ENCODE data around the gene DBN1. TPM values are rescaled to one million over a fixed set of nuclear protein-coding genes. Genes with fewer than 3 reads are reported as not detected.

Gene DBN1
- total RNA-seq, 2 experiments from 2014 or later = 4.9 to 5.0 TPM

DNA sequence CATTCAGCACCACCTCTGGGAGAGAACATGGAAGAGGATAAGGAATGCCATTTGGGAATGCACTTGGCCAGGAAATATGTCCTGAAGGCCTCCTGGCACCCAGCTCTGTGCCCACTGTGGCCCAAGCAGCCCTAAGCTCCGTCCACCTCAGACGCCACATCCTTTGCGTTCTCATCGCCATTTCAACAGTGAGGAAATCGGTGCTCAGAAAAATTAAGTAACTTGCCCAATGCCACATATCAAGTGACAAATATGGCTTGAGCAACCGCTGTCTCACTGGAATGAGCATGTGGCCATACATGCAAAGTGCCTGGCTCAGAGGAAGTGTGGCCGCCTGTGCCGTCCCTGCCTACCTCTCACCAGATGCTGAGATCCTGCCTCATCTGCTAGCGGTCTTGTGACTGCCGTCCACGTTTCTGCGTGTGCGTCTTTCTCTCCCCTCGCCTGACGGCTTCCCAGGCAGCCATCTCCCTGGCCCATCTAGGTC lies 37.2 kb upstream of the DBN1 start:
- Mint-ChIP-seq H3K4me1 (peaks cover 14% of the 10 kb centered on the region), H3K36me3 (ENCODE audit: low read depth) (peaks cover 39% of the 10 kb centered on the region), H3K4me3 (no peak overlapping the region), H3K9me3 (no peaks in the 10 kb centered on the region), H3K27ac (no peak overlapping the region), H3K27me3 (no peaks in the 10 kb centered on the region)
- ChIA-PET POLR2A (interaction anchor here (0.5 kb wide), 1 partner anchor 9 kb away, joined by 3 read pairs; no protein-coding TSS in a partner anchor), CTCF (interaction anchor here (1.1 kb wide), 1 partner anchor 10 kb away, joined by 4 read pairs; no protein-coding TSS in a partner anchor)
- DNase-seq = no peak

DNA sequence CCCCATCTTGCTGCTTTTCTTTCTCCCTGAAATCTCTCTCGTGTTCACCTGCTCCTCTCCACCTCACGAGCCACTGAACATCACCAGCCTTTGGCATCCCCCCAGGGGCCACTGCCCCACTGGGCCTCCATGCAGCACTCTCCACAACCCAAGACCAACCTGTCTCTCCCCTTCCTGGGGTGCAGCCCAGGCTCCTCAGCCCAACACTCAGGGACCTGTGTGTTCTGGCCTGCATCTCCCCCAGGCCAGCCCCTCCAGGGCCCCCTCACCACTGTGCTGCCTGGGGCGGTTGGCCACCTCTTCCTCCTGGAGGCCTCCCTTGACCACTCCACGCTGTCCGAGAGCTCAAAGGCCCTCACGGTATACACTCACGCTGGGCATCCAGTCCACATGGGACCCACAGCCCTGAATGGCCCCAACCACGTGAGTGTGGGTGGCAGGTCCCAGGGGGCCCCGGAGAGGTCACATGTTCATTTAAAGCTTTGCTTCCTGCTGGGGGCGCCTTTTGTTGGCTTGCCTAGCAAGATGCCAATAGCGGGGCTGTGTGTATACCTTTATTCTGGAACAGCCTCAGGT lies 36.6 kb upstream of the DBN1 start:
- peaks cover 34% of the 10 kb centered on the region for H3K36me3 Mint-ChIP-seq (ENCODE audit: low read depth)
- no peak overlapping the region for H3K4me3 Mint-ChIP-seq
- no peaks in the 10 kb centered on the region for H3K9me3 Mint-ChIP-seq
- POLR2A ChIA-PET = interaction anchor here (1.2 kb wide), 1 partner anchor 158 kb away, joined by 4 read pairs; the partner anchor contains the start of gene LMAN2
- CTCF ChIA-PET = interaction anchor here (1.1 kb wide), 1 partner anchor 9 kb away, joined by 4 read pairs; no protein-coding TSS in a partner anchor
- peaks cover 9% of the 10 kb centered on the region for H3K4me1 Mint-ChIP-seq
- H3K27ac Mint-ChIP-seq = no peak overlapping the region
- H3K27me3 Mint-ChIP-seq = no peaks in the 10 kb centered on the region
- no peak for DNase-seq

DNA sequence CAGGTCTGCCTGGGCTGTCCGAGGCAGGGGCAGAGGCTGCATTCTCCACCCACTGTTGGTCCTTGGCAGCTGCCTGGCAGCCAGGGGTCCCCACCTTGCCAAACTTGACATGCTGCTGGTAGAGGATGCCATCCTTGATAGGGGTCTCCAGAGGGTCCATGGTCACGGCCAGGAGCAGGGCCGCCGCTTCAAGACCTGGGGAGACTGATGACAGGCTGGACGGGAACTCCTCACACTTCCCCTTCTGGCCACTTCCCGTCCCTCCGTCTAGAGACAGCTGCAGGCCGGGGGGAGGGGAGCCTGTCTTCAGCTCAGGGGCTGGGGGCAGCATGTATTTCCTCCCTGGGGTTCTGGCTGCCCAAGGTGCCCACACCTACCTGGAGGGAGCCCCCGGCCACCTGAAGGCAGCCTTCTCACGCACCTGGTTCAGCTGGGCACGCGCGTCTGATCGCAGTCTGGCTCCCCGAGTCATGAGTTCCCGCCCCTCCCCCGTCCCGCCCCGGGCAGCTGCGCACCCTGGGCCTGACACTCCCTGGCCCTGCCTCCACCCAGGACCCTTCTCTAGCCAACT lies 36.0 kb upstream of the DBN1 start, which contains the start of gene DOK3:
TSS of gene DOK3 (minus strand) at position 446 of the 571 bp plus-strand sequence. CDS start at position 160, 286 bp downstream.
- ChIA-PET POLR2A (interaction anchor here (1.1 to 1.2 kb wide), 2 partner anchors 12 to 158 kb away, joined by 4 read pairs; partner anchors contain the start of genes LMAN2 and PDLIM7), CTCF (interaction anchor here (0.8 to 1.1 kb wide), 4 partner anchors 9 to 397 kb away, joined by 3 to 4 read pairs (median 4); no protein-coding TSS in a partner anchor)
- Mint-ChIP-seq H3K27me3 (no peaks in the 10 kb centered on the region), H3K27ac (no peak within 1 kb of the TSS), H3K9me3 (no peaks in the 10 kb centered on the region), H3K4me1 (peaks cover 5% of the 10 kb centered on the region), H3K4me3 (no peak within 1 kb of the TSS), H3K36me3 (ENCODE audit: low read depth) (peaks cover 31% of the 10 kb centered on the region)
- DNase-seq = no peak

DNA sequence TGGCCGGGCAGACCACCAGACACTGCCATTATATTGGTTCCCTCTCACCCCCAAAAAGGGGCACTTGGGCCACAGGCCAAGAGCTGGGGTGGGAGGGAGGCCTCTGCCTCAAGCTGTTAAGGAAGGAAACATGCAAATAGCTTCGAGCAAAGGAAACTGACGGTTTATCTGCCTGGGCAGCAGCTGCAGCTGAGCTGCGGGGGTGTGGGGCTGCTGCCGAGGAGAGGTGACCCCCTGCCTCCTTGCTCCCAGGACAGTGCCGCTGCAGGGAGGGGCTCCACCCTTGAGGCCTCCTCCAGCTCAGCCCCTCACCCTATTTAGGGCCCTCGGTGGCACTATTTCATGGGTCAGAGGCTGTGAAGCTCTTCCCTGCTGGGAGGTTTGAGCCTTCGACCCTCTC lies 35.4 kb upstream of the DBN1 start:
- ChIA-PET CTCF (interaction anchor here (0.8 to 1.0 kb wide), 3 partner anchors 105 to 397 kb away, joined by 3 to 4 read pairs (median 3); no protein-coding TSS in a partner anchor), POLR2A (interaction anchor here (1.1 to 1.2 kb wide), 2 partner anchors 11 to 157 kb away, joined by 4 read pairs; partner anchors contain the start of genes LMAN2 and PDLIM7)
- no peak for DNase-seq
- Mint-ChIP-seq H3K27me3 (no peaks in the 10 kb centered on the region), H3K4me1 (peaks cover 4% of the 10 kb centered on the region), H3K4me3 (no peak overlapping the region), H3K27ac (no peak overlapping the region), H3K9me3 (no peaks in the 10 kb centered on the region), H3K36me3 (ENCODE audit: low read depth) (peaks cover 25% of the 10 kb centered on the region)

DNA sequence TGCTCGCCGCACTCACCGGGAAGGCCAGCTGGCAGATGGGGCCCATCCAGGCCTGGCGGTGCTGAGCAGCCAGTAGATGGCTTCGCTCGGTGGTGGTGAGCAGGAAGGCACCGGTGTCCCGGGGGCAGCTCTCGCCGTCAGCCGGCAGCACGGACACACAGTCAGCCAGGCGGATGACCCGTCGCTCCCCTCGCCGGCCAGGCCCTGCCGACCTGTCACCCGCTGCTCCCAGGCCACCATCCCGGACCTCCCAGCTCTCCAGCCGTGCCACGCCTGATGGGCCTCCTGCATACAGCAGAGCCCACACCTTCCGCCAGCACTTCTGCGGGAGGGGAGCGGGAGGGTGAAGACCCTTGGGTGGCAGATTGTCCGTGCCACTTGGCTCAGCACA lies 34.8 kb upstream of the DBN1 start:
- Mint-ChIP-seq H3K27ac (no peak overlapping the region), H3K4me1 (peaks cover 3% of the 10 kb centered on the region), H3K4me3 (no peak overlapping the region), H3K27me3 (no peaks in the 10 kb centered on the region), H3K36me3 (ENCODE audit: low read depth) (peaks cover 22% of the 10 kb centered on the region), H3K9me3 (no peaks in the 10 kb centered on the region)
- DNase-seq = no peak
- ChIA-PET POLR2A (no interaction called here), CTCF (interaction anchor here (1.4 to 2.8 kb wide), 2 partner anchors 10 to 199 kb away, joined by 3 to 10 read pairs; partner anchors contain the start of gene PDLIM7)

DNA sequence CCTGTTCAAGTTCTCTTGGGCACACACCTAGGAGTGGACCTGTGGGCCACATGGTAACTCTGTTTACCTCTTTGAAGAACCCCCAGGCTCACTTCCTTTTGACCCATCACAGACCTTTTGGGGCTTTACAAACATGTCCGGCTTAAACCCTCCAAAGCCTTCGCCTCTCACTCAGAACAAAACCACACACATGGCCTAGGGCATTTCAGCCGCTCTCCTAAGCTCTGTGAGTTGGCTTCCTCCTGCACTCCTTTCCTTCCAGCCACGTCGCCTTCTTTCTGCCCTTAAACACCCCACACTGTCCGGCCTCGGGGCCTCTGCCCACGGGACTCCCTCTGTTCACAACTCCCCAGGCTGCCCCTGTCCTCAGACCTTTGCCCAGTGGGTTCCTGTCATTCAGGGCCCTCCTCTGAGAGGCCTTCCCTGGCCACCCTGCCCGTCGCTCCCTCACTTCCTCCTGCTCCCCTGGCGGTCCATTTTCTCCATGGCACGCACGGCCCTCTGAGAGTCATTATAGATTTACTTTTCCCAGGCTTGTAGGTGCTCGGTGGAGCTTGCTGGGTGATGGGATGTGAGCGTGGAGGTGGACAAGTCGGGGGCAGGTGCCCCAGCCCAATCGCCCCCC lies 34.3 kb upstream of the DBN1 start:
- ChIA-PET POLR2A (interaction anchor here (0.8 kb wide), 1 partner anchor 9 kb away, joined by 4 read pairs; the partner anchor contains the start of gene DDX41), CTCF (interaction anchor here (1.3 to 2.8 kb wide), 3 partner anchors 10 to 198 kb away, joined by 3 to 10 read pairs (median 5); partner anchors contain the start of gene PDLIM7)
- H3K36me3 Mint-ChIP-seq (ENCODE audit: low read depth) = peaks cover 17% of the 10 kb centered on the region
- peaks cover 3% of the 10 kb centered on the region for H3K4me1 Mint-ChIP-seq
- H3K27ac Mint-ChIP-seq = no peak overlapping the region
- H3K4me3 Mint-ChIP-seq = no peak overlapping the region
- no peaks in the 10 kb centered on the region for H3K9me3 Mint-ChIP-seq
- no peak for DNase-seq
- no peaks in the 10 kb centered on the region for H3K27me3 Mint-ChIP-seq

DNA sequence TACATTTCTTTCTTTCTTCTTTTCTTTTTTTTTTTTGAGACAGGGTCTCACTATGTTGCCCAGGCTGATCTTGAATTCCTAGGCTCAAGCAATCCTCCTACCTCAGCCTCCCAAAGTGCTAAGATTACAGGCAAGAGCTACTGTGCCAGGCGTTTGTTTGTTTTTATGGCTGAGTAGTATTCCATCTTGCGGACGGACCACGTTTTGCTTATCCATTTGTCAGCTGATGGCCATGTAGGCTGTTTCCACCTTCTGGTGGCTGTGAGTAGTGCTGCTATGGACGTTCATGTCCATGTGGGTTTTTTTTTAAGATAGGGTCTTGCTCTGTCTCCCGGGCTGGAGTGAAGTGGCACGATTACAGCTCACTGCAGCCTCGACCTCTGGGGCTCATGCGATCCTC lies 33.7 kb upstream of the DBN1 start:
- ChIA-PET CTCF (interaction anchor here (1.1 to 2.8 kb wide), 4 partner anchors 9 to 198 kb away, joined by 3 to 10 read pairs (median 5); partner anchors contain the start of gene PDLIM7), POLR2A (interaction anchor here (0.8 kb wide), 1 partner anchor 10 kb away, joined by 4 read pairs; the partner anchor contains the start of gene DDX41)
- no peaks in the 10 kb centered on the region for H3K9me3 Mint-ChIP-seq
- DNase-seq = no peak
- H3K36me3 Mint-ChIP-seq (ENCODE audit: low read depth) = peaks cover 13% of the 10 kb centered on the region
- no peak overlapping the region for H3K4me3 Mint-ChIP-seq
- H3K4me1 Mint-ChIP-seq = peaks cover 3% of the 10 kb centered on the region
- H3K27me3 Mint-ChIP-seq = no peaks in the 10 kb centered on the region
- no peak overlapping the region for H3K27ac Mint-ChIP-seq

DNA sequence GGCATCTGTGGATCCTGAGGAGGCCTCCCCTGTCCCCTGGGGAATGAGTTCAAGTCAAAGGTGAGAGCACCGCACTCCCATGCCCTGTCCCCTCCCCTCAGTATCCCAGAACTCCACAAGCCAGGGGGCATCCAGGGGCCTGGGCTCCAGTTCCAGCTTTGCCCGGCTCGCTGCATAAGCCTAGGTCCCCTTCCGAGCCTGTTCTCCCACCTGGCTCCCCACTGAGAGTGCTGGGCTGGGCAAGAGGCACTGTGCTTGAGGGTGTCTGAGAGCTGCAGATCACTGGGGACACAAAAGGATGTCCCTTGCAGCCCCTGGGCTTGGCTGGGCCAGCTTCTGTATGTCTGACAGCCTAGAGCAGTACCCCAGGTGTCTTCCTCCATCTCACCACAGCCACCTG lies 31.6 kb upstream of the DBN1 start:
- Mint-ChIP-seq H3K9me3 (no peaks in the 10 kb centered on the region), H3K36me3 (ENCODE audit: low read depth) (peaks cover 2% of the 10 kb centered on the region), H3K27ac (no peak overlapping the region), H3K4me3 (no peak overlapping the region), H3K27me3 (peaks cover 3% of the 10 kb centered on the region), H3K4me1 (peaks cover 5% of the 10 kb centered on the region)
- ChIA-PET POLR2A (interaction anchor here (0.5 kb wide), 1 partner anchor 73 kb away, joined by 3 read pairs; no protein-coding TSS in a partner anchor), CTCF (interaction anchor here (0.8 to 5.7 kb wide), 2 partner anchors 101 to 115 kb away, joined by 3 to 45 read pairs; no protein-coding TSS in a partner anchor)
- no peak for DNase-seq

DNA sequence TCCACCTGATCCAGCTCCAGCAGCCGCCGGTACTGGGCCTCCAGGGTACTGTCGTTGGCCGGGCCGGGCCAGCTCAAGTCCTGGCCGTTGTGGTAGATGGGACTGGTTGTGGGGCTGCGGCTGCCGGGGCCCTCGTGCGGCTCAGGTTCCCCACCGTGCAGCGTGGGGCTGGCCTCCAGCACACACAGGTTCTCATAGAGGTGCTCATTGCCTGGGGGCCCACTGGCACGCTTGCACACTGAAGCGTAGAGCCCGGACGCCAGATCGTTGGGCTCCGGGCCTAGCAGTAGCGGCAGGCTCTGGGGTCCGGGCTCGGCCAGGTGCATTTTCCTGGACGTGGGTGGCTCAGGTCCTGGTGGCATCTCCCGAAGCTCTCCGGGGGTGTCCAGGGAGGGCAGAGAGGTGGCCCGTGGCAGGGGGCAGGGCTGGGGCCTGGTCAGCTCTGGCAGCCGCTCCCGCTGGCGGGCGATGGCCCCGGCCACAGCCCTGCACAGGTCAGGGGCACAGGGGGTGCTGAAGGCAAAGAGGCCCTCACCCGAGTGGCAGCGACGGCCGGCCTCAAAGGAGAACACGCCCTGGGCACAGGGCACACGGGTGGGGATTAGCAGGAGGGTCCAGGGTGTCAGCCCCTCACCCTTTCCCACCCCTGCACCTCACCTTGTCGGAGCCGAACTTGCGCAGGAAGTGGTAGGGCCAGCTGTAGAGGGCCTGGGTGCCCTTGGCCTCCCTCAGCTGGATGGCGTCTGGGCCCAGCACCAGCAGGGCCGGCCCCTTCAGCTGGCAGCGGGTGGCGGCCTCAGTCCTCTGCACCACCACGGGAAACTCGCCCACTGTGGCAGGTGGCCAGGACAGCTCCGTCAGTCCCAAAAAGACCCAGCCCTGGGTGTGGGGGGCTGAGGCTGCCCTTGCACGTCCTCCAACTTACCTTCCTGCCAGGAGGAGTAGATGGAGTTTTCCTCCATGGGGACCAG lies 30.9 kb upstream of the DBN1 start:
- Mint-ChIP-seq H3K36me3 (ENCODE audit: low read depth) (no peaks in the 10 kb centered on the region), H3K9me3 (no peaks in the 10 kb centered on the region), H3K27ac (no peak overlapping the region), H3K4me3 (no peak overlapping the region), H3K27me3 (peaks cover 9% of the 10 kb centered on the region), H3K4me1 (peaks cover 3% of the 10 kb centered on the region)
- DNase-seq = no peak
- POLR2A ChIA-PET = interaction anchor here (1.7 kb wide), 1 partner anchor 33 kb away, joined by 3 read pairs; no protein-coding TSS in a partner anchor
- CTCF ChIA-PET = interaction anchor here (0.8 to 5.7 kb wide), 2 partner anchors 101 to 114 kb away, joined by 3 to 45 read pairs; no protein-coding TSS in a partner anchor

DNA sequence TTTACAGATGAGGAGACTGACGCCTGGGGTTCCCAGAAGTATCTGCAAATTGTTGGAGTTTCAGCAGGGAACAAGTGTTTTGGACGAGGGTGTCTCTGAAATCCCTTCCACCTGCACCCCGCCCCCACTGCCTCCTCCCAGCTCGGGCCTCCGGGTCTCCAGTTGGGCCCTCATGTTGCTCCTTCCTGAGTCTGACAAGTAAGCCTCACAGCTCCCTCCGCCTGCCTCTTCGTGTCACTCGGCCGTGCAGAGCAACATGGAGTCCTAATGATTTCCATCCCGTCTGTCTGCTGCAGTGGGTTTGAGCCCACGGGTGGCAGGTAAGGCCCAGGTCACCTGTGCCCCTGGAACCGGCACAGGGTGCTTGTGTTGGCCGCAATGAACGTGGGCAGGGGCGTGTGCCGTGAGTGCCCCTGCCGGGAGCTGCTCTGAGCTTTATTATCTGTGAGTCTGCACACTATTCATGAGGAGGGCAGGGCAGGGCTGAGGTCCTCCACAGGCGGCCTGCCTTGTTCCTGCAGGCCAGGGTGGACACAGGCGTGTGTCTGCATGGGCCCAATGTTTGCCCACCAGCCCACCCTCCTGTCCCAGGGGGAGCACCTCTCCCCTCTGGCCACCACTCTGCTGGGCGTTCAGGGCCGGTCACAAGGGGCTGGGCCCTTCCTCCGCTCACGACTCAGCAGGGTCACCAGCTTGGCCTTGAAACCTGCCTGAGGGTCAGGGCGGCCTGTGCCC lies 30.1 kb upstream of the DBN1 start:
- no peak for DNase-seq
- no peaks in the 10 kb centered on the region for H3K9me3 Mint-ChIP-seq
- POLR2A ChIA-PET = interaction anchor here (1.7 kb wide), 1 partner anchor 32 kb away, joined by 3 read pairs; no protein-coding TSS in a partner anchor
- H3K4me1 Mint-ChIP-seq = peaks cover 6% of the 10 kb centered on the region
- no peak overlapping the region for H3K27ac Mint-ChIP-seq
- H3K4me3 Mint-ChIP-seq = no peak overlapping the region
- CTCF ChIA-PET = interaction anchor here (0.9 to 5.7 kb wide), 3 partner anchors 13 to 113 kb away, joined by 3 to 45 read pairs (median 21); partner anchors contain the start of gene DDX41
- H3K27me3 Mint-ChIP-seq = peaks cover 15% of the 10 kb centered on the region
- H3K36me3 Mint-ChIP-seq (ENCODE audit: low read depth) = no peaks in the 10 kb centered on the region

DNA sequence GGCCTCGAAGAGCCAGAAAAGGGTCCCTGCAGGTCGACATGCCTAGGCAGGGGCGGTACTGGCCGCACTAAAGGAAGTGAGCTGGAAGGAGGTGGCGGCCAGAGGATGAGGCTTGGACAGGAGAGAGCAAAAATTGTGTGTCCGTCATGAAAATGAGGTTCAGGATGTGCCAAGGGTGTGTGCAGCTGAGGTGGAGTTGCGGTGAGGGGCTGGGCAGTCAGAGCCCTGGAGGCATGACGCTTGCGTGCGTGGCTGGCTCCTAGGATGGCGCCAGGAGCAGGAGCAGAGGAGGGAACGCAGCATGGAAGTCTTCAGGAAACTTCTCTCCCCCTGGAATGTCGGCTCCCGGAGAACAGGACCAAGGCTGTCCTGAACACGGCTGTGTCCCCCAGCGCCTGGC lies 29.5 kb upstream of the DBN1 start:
- H3K9me3 Mint-ChIP-seq = no peaks in the 10 kb centered on the region
- no peak overlapping the region for H3K27ac Mint-ChIP-seq
- CTCF ChIA-PET = interaction anchor here (0.9 to 5.7 kb wide), 4 partner anchors 13 to 113 kb away, joined by 3 to 45 read pairs (median 13); partner anchors contain the start of genes DDX41 and F12
- POLR2A ChIA-PET = interaction anchor here (0.8 to 1.7 kb wide), 2 partner anchors 31 to 101 kb away, joined by 3 read pairs; no protein-coding TSS in a partner anchor
- no peak overlapping the region for H3K4me3 Mint-ChIP-seq
- peaks cover 10% of the 10 kb centered on the region for H3K4me1 Mint-ChIP-seq
- DNase-seq = no peak
- H3K27me3 Mint-ChIP-seq = peaks cover 19% of the 10 kb centered on the region
- no peaks in the 10 kb centered on the region for H3K36me3 Mint-ChIP-seq (ENCODE audit: low read depth)

Measured in activated CD4-positive, alpha-beta memory T cell treated with anti-CD3 and anti-CD28 coated beads, Interleukin-2, amount 10 ng/mL, durations not matched to agents 7 days and 5 days (primary cell).